Stimulated activated CD4-positive, alpha-beta T cell treated with anti-CD3 and anti-CD28 coated beads, Interleukin-2, amount 100 ng/mL, for 4 hours (primary cell): ENCODE results near the gene MKLN1.
"Not testable (repeated sequence)": the region's sequence is repeated elsewhere in the genome, so short reads cannot be mapped to it uniquely, and the experiment has no call there.

Experiments
- DNase-seq: peaks from one replicate; pipeline ENCODE4 v3.0.0-alpha.2; 2020; ENCODE audit warnings: low read depth

The MKLN1 gene

DNA sequence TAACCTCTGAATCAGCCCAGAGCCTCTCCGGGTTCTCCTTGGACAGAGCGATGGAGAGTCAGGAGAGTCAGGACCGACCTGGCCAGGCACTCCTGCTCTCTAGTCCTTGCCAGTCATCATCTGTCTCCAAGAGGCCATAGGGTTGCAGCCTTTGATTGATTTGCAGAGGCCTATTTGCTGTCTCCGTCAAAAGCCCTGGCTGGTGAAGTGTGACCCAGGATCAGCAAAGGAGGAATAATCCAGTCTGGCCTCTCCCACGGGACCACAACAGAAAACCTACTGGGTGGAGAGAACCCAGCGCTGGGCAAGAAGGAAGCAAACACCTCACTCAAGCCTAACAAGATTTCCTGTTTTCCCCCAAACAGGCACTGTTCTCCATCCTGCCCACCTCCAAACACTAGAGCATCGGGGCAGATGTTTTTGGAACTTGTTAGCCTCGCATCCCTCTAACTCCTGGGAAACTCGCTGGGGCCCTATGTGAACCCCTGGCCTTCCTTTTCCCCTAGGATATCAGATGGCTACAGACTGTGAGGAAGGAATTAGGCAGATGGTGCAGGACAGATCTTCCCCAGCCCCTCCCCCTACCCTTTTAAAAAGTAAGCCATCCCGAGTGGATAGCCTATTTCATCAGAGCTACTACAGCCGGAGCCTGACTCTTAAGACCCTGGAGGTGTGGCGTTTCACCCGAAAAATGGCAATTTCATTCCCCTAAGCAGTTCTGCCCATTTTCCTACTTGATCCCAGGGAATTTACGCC, 174.4 kb downstream of the MKLN1 start:
- no peak for DNase-seq

- DNase-seq, result no peak
These were observed 175.3 kb downstream of the MKLN1 start for GRCh38 chr7:131502810-131503508.

DNA sequence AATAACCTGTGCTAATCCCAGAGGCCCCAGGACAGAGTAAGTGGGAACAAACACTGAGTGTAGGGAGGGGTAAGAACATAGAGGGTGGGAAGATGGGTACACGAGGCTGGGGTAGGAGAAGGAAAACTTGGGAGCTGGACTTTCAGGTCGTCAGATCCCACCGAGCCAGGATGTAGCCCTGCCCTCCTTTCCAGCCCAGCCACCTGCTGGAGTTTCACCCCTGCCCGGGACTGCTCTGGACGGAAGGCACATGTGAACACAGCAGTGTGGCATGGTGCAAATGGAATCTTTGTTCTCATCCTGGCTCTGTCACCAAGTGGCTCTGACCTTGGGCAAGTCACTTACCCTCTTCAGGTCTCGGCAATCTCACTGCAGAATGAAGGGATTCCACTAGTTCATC, 176.0 kb downstream of the MKLN1 start:
- no peak for DNase-seq

- DNase-seq, result no peak
These were observed 176.7 kb downstream of the MKLN1 start for GRCh38 chr7:131504157-131504899.

GRCh38 chr7:131505037-131505620, 177.5 kb downstream of the MKLN1 start:
- DNase-seq, result not testable (repeated sequence)

GRCh38 chr7:131505636-131506557, 178.2 kb downstream of the MKLN1 start:
- DNase-seq, result no peak

DNA sequence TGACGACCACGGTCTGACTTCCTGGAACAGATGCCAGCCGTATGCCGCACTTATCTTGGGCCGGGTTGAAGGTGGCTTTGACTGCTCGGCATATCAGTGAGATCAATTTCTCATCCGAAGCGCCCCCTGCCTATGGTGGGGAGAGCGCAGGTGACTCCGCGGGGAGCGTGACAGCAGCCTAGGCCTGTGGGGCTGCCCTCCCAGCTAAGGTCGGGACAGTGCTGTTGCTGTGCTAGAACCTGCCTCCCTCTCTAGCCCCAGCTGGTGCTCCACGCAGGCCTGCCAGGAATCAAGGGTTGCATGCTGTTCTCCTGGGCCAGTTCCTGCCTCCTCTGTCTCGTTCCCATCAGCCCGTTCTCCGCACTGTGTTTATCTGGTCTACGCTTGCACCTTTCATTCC, 178.9 kb downstream of the MKLN1 start:
- no peak for DNase-seq

DNA sequence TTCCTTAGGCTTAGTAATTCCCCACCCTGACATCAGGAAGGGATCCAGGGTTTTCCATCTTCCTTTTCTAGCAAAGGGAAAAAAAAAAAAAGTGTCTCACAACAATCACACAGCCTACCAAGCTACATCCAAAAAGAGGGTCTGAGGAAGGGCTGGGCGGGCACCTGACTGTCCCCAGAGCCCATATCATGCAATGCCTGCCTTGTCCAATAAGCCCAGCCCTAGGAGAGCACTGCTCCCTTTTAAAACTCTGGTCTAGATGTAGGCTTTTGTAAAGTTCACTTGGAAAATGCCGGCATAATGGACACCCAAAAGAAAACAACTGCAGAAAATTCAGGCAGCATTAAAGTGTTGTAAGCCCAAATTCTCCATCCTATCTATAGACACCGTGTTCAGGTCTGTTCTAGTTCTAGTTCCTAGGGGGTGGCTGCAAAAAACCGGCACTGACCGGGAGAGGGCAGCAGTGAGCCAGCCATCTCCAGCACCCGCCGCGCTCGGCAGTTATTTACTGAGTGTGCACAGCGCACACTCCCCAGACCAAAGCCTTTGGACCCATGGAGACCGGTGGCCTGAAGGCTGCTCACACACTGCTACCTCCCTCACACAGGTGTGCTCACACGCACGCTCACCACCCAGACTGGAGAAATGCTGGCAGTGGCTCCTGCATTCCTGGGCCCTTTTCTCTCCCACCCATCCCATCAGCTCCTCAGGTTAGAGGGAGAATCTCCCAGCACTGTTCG, 180.1 kb downstream of the MKLN1 start:
- peak; percentile 69 for DNase-seq

- DNase-seq, result no peak
These were observed 181.2 kb downstream of the MKLN1 start for GRCh38 chr7:131508754-131509486.

DNA sequence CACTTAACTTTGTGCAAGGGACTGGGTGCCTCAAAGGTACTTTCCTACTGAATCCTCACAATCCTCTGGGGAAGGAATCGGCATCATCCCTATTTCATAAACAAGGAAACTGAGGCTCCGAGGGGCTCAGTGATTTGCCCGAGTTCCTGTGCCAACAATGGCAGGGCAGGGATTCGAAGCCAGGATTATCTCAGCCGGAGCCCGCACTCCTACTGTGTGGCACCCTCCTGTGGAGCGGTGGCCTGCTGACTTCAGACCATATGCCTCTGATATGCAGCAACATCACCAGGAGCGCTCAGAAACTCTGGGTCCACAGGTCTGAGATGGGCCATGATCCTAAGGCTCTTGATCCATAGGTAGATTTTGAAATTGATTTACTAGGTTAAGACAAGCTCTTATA, 182.1 kb downstream of the MKLN1 start:
- DNase-seq, result no peak

- no peak for DNase-seq
These were observed 183.4 kb downstream of the MKLN1 start for GRCh38 chr7:131511071-131511470.

DNA sequence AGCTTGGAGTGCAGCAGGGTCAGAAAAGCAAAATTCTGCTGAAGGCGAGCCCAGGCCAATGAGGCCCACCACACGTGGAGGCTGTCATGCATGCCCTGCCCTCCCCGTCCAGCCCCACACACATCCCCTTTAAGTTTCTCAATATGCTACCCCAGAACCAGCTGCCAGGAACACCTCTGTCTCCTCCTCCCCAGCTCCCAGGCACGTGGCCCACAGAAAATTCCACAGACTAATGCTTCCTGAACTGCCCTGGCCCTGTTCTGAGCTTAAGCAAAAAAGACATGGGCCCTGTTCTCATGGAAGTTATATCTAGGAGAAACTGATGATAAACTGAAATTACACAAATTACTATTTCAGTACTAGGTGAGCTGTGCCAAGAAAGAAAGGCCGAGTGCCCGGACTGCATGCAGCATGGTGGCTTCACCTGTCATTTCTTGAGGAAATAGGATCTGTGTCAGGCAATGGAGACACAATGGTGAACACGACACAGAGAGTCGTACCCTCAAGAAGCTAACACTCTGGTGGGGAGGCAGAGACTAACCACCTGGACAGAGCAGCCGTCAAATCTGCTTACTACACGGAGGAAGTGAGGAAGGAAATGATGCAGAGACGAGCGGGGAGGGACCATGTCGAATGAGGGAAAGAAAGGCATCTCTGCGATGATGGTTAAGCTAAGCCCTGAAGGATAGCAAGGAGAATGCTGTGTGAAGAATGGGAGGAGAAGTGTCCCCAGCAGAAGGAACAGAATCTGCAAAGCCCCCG, 184.3 kb downstream of the MKLN1 start:
- no peak for DNase-seq

DNA sequence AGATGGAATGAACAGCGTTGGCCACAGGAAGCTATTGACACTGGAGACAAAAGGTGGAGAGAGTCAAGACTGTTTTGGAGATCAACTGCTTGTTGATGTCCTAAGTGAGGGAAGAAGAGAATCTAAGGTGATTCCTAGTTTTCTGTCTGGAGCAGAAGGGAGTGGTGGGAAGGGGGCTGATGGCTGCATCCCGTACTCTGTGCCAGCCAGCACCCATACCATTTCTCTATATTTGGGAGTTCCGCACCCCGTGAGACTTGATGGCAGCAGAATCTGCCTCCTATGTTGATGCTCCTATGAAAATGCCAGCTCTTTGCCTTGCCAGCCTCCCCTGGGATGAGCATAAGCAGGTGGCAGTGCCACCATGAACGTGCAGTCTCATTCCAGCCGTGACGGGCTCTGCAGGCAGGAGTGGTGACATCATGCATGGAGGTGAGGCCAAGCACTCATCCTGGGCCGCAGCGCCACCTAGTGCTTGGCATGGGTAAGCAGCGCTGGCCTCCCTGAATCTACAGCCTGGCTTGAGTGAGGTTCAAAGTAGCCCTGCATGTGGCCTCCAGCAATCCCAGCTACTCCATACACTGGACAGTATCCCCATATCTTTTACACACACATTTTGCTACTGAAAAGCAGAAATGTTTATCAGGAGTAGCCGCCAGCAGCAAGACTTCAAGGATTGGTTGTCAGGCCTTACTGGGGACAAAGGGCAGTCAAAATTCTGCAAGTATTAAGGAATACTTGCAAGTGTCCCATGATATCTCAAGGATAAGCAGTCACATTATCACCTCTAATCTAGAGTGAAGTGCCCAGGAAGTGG, 185.8 kb downstream of the MKLN1 start:
- DNase-seq, result peak; percentile 62

GRCh38 chr7:131515471-131515870, 187.8 kb downstream of the MKLN1 start:
- not testable (repeated sequence) for DNase-seq

- DNase-seq, result no peak
These were observed 189.7 kb downstream of the MKLN1 start for GRCh38 chr7:131517218-131517923.

GRCh38 chr7:131518626-131519025, 190.9 kb downstream of the MKLN1 start:
- DNase-seq, result no peak

DNA sequence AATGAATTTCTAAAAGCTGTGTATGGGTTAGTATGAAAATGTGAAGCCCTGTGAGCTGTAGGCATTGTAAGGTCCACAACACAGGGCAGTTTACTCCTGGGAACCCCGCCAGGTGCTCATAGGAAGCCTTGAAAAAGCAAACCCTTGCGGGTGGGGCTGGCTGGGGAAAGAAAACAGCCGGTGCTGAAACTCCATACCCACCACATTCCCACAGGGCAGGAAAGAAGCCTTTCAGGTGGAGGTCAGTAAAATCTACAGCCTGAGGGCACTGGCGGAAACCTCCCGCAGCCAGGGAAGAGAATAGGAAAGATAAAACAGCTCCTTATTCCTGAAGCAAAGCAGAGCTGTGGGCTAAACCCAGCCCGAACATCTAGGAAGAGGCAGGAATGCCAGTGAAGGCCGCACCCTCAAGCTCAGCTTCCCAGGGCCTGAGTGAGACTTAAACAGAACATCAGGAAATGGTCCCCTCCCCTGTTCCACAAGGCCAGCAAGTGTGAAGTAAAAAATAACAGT, 194.0 kb downstream of the MKLN1 start:
- DNase-seq, result no peak
